Measurements from ENCODE around the gene ACBD4.

Gene ACBD4, protein sequence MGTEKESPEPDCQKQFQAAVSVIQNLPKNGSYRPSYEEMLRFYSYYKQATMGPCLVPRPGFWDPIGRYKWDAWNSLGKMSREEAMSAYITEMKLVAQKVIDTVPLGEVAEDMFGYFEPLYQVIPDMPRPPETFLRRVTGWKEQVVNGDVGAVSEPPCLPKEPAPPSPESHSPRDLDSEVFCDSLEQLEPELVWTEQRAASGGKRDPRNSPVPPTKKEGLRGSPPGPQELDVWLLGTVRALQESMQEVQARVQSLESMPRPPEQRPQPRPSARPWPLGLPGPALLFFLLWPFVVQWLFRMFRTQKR

DNA sequence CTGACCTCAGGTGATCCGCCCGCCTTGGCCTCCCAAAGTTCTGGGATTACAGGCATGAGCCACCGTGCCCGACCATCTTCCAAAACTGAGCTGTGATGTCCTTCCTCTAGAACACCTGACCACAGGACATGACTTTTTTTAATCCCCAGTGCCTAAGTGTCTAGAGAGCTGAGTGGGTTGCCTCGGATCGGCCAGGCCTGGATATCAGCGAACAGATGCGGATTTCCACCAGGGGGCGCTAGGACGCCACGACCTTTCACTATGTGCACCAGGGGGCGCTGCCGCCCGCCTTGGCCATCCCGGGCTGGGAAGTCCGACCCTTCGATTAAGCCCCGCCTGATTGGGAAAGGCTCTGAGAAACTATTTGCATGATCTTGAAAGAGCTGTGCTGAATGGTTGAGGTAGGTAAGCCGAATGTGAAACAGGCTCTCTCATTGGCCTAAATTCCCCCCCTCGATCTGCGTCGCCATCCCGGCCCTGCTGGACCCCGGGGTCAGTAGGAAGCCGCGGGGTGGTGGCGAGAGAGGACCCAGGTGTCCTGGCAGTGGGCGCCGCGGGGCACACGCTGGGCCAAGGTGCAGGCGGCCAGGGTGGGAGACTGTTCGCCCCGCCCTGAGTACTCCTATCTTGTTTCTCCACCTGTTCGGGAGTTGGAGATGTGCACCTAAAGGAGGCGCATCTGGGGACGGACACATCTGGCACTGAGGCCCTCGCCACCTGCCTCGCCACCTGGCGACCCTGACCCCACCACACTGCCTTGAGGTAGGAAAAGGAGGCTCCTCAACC lies at the start of gene ACBD4:
Gene ACBD4, plus strand, starts transcription at position 496 of the 786 bp plus-strand sequence. CDS start 458 bp downstream, outside the sequence.
- peak; percentile 96 for DNase-seq (ENCODE audit: low spot score)

DNA sequence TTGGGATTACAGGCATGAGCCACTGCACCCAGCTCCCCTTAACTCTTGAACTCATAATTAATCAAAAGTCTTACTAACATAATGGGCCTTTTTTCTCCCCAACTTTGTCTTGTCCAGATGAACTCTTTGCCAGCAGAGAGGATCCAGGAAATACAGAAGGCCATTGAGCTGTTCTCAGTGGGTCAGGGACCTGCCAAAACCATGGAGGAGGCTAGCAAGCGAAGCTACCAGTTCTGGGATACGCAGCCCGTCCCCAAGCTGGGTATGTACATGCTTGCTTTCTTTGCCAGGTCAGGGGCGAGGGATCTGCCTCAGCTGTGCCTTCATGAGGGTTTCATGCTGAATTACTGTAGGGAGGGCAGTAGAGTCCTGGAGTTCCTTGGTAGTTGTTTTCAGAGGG lies 49.1 kb upstream of the ACBD4 start:
- DNase-seq (ENCODE audit: low spot score): peak; percentile 71

DNA sequence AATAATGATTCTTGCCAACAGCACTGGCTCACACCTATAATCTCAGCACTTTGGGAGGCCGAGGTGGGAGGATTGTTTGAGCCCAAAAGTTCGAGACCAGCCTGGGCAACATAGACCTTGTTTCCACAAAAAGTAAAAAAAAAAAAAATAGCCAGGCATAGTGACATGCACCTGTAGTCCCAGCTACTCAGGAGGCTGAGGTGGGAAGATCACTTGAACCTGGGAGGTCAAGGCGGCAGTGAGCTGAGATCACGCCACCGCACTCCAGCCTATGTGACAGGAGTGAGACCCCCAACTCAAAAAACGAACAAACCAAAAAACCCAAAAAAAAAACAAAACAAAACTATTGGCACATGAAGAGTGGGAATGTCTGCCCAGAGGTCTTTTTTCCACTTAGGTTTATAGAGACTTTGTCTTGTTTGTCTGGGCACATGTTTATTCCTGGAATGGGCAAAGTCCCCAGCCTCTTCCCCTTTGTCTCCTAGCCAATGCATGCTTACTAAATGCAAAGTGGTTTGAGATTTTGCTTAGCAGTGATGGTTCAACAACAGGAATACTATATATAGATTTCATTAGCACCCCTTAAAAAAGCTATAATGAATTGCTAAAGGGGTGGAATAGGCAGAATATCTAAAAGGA lies 48.5 kb upstream of the ACBD4 start:
- peak; percentile 54 for DNase-seq (ENCODE audit: low spot score)

DNA sequence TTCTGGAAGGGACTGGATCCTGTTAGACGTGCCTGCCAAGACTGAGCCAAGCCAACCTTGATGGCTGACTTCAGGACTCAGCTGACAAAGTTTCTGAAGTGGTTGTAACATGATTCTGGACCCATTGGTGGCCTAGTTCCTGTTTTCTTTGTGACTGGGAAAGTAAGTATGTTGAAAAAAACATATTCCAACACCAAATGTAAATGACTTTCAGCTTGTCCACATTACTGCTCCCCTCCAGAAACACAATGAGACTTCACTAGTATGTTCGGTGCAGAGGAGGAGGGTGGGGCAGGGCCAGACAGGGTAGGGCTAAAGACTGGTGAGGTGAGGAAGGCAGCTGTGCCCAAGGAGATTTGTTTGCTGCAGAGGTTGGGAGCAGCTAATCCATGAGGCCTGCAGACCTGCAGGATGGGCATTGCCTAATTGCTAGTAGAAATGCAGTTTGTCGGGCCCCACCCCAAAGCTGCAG lies 47.9 kb upstream of the ACBD4 start:
- no peak for DNase-seq (ENCODE audit: low spot score)

DNA sequence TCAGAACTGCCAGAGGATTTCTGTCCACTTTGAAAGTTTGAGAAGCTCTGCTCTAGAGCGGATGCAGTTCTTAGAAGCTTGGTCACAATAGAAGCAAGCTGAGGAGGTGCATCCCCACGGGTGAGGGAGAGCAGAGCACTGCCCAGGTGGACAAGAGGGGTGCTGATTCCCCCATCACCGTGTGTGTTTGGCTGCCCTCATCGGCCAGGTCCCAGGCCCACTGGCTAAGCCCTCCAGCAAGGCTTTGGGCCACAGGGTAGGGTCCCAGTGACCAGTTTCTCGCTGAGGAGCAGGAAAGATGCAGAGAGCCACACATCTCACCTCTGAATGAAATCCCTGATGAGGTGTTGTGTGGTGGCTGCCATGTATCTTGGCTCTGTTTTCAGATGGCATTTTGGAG lies 47.5 kb upstream of the ACBD4 start:
- DNase-seq (ENCODE audit: low spot score): no peak

DNA sequence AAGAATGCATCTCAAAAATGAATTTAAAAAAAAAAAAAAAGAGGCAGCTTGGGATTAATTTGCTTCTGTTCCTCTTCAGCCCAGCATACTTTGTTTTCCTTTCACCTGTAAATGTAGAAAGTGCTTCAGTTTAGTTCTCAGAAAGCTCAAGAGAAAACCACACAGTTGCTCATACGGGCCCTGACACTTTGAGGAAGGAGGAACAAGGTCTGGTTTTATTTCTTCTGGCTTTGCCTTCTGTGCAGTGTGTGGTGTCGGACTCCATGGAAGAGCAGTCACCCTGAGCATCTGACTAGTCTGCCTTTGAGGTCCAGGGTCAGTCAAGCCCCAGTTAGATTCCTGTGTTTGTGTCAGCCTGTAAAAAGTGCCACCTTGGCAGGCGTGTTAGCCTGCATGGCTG lies 46.7 kb upstream of the ACBD4 start:
- no peak for DNase-seq (ENCODE audit: low spot score)

DNA sequence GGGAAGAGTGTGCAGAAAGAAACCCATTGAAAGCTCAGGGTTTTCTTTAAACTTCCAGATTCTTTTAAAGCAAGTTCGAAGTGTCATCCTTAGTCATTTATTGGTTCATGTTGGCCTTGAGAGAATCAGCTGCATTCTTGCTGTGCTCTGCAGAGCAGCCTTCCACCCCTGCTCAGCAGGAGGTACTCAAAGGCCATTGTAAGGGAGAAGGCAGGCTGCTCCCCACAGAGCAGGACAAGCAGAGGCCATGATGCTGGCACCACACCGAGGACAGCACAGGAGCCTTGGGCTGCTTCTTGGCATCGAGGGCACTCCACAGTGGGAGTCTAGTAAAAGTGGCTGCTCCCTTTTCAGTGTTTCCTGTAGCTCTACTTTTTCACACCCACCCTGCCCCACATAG lies 44.8 kb upstream of the ACBD4 start:
- no peak for DNase-seq (ENCODE audit: low spot score)

DNA sequence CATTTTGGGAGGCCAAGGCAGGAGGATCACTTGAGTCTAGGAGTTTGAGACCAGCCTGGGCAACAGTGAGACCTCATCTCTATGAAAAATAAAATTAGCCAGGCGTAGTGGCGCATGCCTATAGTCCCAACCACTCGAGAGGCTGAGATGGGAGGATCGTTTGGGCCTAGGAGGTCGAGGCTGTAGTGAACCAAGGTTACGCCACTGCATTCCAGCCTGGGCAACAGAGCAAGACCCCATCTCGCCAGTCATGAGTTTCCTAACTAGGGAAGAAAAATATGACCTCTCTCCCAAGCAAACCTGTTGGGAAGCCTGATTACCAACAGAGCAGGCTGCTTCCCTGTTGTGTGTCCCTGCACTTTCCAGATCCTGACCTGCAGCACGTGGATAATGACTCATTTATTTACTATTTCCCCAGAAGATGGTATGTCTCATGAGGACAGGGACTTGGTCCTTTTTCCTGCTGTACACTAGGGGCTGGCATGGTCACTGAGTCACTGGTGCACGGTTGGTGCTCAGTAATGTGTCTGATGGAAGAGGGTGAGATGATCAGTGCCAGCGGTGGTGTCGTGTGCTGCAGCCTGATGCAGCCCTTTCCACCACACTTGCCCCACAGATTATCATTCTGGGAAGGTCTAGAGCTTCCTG lies 43.6 kb upstream of the ACBD4 start:
- DNase-seq (ENCODE audit: low spot score): no peak

DNA sequence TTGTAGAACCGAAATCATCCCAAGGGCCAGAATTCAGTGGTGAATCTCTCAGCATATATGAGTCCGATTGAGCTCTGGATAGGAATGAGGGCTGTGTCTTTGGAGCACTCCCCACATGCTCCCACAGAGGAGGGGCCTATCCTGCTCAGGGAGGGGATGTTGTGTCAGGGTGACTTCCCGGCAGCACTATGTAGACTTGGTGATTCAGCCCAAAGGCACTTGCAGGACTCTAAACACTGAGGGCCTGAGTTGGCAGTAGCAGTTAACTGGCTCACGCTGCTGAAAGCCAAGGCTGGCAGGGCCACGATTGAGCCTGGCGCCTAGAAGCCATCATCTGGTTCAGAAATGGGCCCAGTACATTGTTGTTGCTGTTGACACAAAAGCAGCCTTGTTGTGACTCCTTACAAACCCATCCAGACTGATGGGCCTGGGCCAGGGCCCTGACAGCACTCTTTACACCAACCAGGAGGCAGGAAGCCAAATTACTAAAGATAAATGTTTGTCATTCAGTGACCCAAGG lies 42.5 kb upstream of the ACBD4 start:
- peak; percentile 99 for DNase-seq (ENCODE audit: low spot score)

DNA sequence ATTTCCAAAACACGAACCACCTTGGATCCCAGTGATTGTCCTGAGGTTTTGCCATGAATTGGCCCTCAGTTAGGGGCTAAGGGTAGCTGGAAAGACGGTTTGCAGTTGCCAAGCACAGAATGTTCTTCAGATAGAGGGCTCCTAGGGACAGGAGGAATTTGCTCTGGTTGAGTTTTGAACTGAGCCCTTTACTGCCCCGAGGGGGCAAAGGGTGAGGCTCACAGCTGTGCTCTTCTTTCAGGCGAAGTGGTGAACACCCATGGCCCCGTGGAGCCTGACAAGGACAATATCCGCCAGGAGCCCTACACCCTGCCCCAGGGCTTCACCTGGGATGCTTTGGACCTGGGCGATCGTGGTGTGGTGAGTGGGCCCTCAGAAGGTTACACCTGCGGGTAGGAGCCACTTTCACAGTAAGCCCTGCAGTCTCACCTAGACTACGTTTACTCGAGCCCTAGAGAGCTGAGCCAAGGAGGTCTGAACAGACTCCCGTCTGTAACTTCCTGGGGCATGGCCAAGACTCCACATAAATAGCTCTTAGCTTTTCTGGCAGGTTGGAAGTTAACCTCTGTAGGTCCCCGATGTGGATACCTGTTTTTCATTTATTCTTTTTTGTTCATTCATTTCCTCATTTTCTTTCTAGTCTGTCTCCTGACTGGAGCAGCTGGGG lies 41.9 kb upstream of the ACBD4 start:
- peak; percentile 32 for DNase-seq (ENCODE audit: low spot score)

DNA sequence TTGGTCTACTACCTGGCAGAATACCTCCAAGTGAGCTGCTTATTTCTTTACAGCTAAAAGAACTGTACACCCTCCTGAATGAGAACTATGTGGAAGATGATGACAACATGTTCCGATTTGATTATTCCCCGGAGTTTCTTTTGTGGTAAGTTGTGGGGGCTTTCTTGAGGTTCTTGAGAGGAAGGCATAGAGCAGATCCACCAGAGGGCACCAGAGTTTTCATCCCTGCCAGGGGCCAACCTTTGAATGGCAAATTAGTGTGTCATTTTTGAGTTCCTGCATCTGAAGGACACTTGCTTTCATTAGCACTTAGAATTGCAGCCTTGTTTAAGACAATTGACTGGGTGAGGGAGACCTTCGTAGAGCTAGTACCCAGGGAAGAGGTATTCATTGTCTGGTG lies 39.3 kb upstream of the ACBD4 start:
- peak; percentile 26 for DNase-seq (ENCODE audit: low spot score)

DNA sequence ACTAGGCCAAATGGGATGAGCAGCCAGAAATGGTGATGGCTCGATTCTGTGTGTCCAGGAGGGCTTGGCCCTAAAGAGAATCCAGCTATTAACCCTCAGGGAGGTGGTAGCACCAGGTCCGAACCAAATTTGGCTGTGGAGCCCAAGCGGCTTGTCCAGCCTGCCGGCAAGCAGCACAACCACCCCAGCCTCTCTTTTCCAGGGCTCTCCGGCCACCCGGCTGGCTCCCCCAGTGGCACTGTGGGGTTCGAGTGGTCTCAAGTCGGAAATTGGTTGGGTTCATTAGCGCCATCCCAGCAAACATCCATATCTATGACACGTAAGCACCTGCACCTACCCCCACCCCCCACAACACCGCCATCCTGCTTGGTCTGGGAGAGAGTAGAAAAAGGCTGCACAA lies 38.6 kb upstream of the ACBD4 start:
- no peak for DNase-seq (ENCODE audit: low spot score)

DNA sequence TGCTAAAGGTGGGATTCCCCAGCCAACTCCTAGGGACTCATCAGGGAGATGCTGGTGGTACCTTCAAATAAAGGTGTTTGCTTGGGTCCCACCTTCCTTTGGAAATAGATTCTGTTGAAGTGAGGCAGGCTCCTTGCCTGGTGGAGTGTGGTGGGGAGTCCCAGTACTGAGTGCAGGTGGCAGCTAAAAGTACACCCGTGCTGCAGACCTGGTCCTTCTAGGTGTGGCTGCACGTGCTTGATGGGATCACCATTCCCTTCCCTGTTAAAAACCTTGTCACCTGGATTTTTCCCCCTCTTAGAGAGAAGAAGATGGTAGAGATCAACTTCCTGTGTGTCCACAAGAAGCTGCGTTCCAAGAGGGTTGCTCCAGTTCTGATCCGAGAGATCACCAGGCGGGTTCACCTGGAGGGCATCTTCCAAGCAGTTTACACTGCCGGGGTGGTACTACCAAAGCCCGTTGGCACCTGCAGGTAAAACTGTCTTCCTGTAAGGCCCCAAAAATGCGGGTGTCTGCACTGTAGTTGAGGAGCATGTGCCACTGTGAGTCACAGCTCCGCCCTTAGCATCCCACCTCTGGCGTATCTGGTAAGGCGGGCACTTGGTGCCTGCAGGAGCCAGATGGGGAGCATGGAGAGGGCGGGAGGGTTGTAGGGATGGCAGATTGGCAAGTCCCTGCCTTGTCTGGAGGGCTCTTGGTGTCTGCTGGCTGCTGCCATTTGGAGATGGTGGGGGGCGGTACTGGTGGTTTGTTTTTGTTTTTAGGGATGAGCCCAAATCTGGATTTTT lies 37.2 kb upstream of the ACBD4 start:
- no peak for DNase-seq (ENCODE audit: low spot score)

DNA sequence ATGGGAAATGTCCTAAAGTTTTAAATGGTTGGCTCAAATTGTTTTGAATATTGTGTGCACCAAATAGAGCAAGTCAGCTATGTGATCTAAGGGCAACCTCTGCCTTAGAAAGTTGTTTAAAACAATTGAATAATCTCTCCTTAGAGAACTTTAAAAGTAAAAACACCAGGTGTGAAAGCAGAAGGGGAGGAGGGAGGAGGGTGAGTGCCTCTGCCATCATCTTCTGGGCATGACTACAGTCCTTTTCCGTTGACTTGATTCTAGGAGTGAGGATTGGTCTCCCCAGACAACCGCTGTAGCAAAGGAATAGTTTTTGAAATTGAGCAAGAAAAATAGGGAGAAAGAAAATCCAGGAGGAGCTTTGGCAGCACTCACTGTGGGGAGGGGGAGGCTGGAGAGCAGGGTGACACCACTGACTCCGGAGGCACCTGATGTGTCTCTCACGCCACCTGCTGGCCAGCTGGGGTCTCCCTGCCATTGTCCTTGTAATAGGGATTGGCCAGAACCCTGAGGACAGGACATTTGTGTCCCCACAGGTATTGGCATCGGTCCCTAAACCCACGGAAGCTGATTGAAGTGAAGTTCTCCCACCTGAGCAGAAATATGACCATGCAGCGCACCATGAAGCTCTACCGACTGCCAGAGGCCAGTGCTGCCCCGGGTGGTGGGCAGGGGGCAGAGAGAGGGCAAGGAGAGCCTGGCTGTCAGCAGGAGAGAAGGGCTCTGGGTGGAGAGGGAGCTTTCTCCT lies 36.4 kb upstream of the ACBD4 start:
- DNase-seq (ENCODE audit: low spot score): peak; percentile 81

DNA sequence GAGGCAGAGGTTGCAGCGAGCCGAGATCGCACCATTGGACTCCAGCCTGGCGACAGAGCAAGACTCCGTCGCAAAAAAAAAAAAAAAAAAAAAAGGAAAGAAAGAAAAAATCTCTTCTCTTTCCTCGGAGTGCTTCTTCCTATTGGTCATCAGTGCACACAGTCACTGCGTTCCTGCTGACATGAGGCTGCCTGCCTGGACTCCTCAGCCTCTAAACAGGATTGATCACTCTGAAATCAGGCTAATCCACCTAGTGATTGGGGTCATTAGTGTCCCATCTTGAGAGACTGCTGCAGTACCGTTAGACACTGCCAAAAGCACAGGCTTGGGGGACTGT lies 34.0 kb upstream of the ACBD4 start:
- DNase-seq (ENCODE audit: low spot score): no peak

DNA sequence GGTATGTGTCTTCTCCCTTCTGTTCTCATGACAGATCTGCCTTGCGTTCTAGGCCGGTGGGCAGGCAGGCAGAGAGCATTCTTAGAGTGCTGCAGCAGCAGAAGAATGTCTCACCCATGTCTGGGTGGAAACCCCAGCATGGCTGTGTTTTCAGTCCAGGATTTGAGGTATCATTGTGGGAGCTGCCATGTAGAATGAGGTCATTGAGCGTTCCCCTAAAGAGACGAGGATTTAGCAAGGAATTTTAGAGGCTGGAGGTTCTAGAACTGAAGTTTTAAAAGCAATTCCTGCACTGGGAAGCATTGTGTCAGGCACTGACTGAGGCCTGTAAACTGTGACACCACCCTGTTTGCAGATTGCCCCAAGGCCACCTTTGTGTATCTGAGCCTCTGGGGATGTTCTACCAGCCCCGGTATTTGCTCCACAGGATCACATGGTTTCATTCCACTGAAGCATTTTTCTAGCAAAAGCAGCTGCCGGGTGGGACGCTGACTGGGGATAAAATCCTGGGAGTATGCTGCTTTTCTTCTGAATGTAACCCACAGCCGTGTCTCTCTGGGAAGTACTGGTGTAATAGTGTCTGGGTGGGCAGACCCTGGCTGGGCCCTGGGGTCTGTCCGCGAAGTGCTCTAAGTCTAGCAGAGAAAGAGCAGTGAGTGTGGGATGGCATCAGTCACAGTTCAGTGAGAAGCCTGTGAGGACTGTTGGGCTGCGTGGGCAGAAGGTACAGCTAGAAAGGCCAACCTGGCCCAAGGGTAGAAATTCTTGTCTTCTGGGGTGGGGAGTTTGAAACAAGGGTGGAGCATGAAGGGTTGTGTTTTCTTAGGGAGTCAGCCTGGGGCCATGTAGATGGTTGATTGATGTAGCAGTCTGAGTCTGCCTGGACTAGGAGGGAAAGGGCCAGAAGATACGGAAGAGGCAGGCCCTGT lies 33.3 kb upstream of the ACBD4 start:
- DNase-seq (ENCODE audit: low spot score): no peak

DNA sequence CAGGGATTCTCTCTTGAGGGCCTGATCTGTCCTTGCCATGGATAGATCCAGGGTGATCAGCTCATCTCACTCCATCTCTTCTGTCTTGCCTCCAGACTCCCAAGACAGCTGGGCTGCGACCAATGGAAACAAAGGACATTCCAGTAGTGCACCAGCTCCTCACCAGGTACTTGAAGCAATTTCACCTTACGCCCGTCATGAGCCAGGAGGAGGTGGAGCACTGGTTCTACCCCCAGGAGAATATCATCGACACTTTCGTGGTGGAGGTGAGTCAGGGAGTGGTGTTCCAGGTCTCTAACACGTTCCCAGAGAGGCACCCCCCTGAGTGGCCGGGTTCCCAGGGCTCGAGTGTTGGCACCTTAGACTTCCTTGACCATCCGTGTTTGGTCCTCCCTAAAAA lies 32.6 kb upstream of the ACBD4 start:
- no peak for DNase-seq (ENCODE audit: low spot score)

DNA sequence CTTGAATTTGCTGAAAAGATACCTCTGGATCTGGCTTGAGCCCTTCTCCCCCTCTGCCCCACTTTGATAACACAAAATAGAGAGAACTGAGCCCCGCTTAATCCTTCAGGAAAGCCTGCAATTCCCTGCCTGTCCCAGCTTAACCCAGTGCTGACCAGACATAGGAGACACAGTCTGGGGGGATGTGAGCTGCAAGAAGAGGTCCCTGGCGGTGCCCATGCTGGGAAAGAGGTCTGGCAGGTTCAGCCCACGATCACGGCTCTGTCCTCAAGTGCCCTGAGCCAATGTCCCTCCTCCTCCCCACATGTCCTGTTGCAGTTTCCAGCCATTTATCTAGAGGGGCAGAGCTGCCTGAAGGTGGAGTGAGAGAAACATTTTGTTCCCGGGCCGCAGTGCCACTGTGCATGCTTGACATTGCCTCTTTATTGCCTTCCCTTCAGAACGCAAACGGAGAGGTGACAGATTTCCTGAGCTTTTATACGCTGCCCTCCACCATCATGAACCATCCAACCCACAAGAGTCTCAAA lies 32.2 kb upstream of the ACBD4 start:
- no peak for DNase-seq (ENCODE audit: low spot score)

DNA sequence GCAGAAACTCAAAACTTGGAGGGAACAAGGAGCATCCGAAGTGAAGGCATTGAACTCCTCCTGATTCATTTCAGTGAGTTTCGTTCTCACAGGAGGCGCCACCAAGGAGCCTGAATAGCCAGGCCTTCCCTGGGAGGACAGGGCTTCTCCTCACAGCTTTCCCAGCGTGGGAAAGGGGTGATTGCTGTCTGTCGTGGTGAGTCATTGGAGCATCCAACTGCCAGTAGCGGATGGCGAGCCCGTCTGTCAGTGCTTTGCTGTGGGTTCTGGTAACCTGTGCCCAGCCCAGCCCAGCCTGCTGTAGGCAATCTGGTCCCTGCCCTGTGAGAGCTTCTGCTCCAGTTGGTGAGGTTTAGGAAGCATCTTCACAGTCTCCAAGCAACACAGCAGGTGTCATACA lies 31.5 kb upstream of the ACBD4 start:
- no peak for DNase-seq (ENCODE audit: low spot score)
